PC-3 (cell line): ENCODE results near the gene DZIP1.

Source experiments
- EZH2 ChIP-seq: fragments of 300-600 bp; sonication (generic); IDR thresholded peaks from one replicate; pipeline ENCODE4 v1.6.1; 2017; ENCODE audit warnings: antibody characterized with exemption, mild to moderate bottlenecking, low read length; ENCODE audit not compliant: unreplicated experiment
- EZH2phosphoT487 ChIP-seq: fragments of 300-600 bp; sonication (generic); IDR thresholded peaks from 2 replicates; pipeline ENCODE4 v1.6.1; 2018; ENCODE audit warnings: mild to moderate bottlenecking, antibody characterized with exemption, low read length, borderline replicate concordance
- TF ChIP-seq, protein P1 (sequence below): fragments of 300-600 bp; sonication (generic); conservative IDR thresholded peaks from 2 replicates; pipeline ENCODE4 v1.5.1; 2017; ENCODE audit warnings: antibody characterized with exemption, low read depth, mild to moderate bottlenecking, low read length

DNA sequence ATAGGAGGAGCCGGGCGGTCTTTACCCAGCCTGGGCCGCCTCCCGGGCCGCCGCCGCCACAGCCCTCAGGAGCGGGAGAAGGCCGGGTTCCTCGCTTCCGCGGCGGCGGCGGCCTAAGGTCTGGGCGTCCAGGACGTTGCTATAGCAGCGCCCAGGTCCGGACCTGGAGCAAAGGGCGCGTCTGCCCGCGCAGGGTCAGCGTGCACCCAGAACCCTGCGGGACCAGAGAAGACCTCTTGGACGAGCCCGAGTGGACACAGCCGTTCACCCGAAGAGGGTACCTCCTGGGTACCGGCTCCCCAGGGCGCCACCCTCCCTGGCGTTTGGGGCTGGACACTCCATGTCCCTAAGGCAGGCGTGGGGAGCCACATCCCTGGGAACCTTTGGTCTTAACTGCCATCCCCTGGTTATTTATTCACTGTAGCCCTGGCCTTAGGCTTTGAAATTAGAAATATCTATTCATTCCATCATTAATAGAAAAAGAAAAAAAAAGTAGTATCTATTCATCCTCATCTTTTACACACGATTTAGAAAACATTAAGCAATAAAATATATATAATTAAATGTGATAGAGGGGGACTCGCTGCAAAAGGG, 2.4 kb downstream of the DZIP1 start:
- TF ChIP-seq, protein P1, sequence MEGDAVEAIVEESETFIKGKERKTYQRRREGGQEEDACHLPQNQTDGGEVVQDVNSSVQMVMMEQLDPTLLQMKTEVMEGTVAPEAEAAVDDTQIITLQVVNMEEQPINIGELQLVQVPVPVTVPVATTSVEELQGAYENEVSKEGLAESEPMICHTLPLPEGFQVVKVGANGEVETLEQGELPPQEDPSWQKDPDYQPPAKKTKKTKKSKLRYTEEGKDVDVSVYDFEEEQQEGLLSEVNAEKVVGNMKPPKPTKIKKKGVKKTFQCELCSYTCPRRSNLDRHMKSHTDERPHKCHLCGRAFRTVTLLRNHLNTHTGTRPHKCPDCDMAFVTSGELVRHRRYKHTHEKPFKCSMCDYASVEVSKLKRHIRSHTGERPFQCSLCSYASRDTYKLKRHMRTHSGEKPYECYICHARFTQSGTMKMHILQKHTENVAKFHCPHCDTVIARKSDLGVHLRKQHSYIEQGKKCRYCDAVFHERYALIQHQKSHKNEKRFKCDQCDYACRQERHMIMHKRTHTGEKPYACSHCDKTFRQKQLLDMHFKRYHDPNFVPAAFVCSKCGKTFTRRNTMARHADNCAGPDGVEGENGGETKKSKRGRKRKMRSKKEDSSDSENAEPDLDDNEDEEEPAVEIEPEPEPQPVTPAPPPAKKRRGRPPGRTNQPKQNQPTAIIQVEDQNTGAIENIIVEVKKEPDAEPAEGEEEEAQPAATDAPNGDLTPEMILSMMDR = no peak
- no peak for TF ChIP-seq EZH2phosphoT487
- TF ChIP-seq EZH2 = no peak
